ENCODE results near the gene TRAF1.
"Not testable (repeated sequence)": the region's sequence is repeated elsewhere in the genome, so short reads cannot be mapped to it uniquely, and the experiment has no call there.

Gene TRAF1

DNA sequence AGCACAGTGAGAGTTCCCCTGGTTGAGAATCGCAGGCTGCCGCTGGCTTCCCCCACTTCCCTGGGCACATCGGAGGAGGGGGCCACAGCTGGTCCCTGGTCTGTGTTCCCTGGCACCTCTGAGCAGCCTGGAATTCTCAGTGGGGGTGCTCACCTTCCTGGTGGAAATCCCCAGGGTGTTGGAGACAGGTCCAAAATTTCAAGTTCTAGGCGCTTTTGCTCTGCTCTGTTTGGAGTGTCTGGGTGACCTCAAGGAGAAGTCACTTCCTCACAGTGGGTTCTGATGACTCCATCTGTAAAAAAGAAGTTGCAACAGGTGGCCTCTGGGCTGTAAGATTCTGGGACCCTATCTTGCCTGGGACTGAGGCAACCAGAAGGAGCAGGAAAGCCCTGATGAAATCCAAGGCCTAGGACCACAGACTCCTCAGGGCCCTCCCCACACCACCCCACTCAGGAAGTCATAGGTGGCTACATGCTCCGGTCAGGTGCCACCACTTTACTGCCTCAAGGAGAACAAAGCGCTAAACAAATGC lies at the start of gene TRAF1:
Gene TRAF1 (minus strand): TSS at position 400 of the 532 bp plus-strand sequence. CDS start 721 bp downstream, outside the sequence.
- Histone ChIP-seq H3K27me3 (ENCODE audit: low read depth) (no peaks in the 10 kb centered on the region), H3K9me3 (no peaks in the 10 kb centered on the region; the same call in 1 of the 2 replicates), H3K4me3 (no peak within 1 kb of the TSS), H3K36me3 (replicated peaks) (no peaks in the 10 kb centered on the region), H3K4me1 (peaks cover 22% of the 10 kb centered on the region)
- no peak for DNase-seq (ENCODE audit: low spot score in 2 of 2)
- in situ Hi-C loops (cut with MboI; ENCODE audit: low sequenced_read_pairs), result loop anchor here (25.0 kb wide), 1 partner anchor 314 kb away; no protein-coding TSS in a partner anchor

- no peak for DNase-seq (ENCODE audit: low spot score in 2 of 2)
- Histone ChIP-seq H3K4me1 (no peaks in the 10 kb centered on the region), H3K36me3 (replicated peaks) (no peaks in the 10 kb centered on the region), H3K27me3 (ENCODE audit: low read depth) (no peaks in the 10 kb centered on the region), H3K9me3 (no peaks in the 10 kb centered on the region), H3K4me3 (no peak overlapping the region)
- in situ Hi-C loops (cut with MboI; ENCODE audit: low sequenced_read_pairs), result no loop called here
These were observed 48.3 kb upstream of the TRAF1 start for GRCh38 chr9:120974921-120975320.

- no peak for DNase-seq (ENCODE audit: low spot score in 2 of 2)
- Histone ChIP-seq H3K4me3 (no peak overlapping the region), H3K36me3 (replicated peaks) (no peaks in the 10 kb centered on the region), H3K27me3 (ENCODE audit: low read depth) (no peaks in the 10 kb centered on the region), H3K4me1 (no peaks in the 10 kb centered on the region), H3K9me3 (no peaks in the 10 kb centered on the region)
- in situ Hi-C loops (cut with MboI; ENCODE audit: low sequenced_read_pairs), result no loop called here
These were observed 47.6 kb upstream of the TRAF1 start for GRCh38 chr9:120974181-120974580.

DNA sequence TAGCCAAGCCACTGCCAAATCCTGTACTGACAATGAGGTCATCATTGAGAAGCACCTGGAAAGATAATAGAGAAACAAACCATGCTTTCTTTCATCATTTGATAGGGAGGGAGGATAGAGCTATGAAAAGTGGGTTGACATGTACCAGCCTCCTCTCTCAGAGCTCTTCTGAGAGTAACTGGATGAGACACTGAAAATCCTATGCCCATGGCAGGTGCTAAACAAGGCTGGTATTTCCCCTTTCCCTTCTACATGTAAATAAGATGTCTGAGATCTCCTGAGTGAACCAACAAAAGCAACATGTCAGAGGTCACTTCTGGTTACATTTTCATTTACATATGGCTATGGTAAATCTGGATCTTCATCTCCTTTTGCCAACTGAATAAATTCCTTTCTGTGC lies 45.3 kb upstream of the TRAF1 start:
- no peak for DNase-seq (ENCODE audit: low spot score in 2 of 2)
- H3K36me3 ChIP-seq (replicated peaks), result no peaks in the 10 kb centered on the region
- in situ Hi-C loops (cut with MboI; ENCODE audit: low sequenced_read_pairs), result no loop called here
- H3K4me1 ChIP-seq, result no peaks in the 10 kb centered on the region
- H3K4me3 ChIP-seq, result no peak overlapping the region
- no peaks in the 10 kb centered on the region for H3K9me3 ChIP-seq
- no peaks in the 10 kb centered on the region for H3K27me3 ChIP-seq (ENCODE audit: low read depth)

DNA sequence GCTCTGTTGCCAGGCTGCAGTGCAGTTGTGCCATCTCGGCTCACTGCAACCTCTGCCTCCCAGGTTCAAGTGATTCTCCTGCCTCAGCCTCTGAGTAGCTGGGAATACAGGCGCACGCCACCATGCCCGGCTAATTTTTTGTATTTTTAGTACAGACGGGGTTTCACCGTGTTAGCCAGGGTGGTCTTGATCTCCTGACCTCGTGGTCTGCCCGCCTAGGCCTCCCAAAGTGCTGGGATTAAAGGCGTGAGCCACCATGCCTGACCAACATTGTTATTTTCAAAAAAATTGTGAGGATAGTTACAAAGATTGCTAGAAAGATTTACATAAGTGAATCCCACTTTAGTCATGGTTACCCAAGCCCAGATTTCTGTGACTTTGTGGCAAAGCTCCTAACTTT lies 44.9 kb upstream of the TRAF1 start:
- H3K4me1 ChIP-seq; in situ Hi-C loops (cut with MboI; ENCODE audit: low sequenced_read_pairs); DNase-seq (ENCODE audit: low spot score in 2 of 2); H3K4me3 ChIP-seq; H3K27me3 ChIP-seq (ENCODE audit: low read depth); H3K9me3 ChIP-seq; H3K36me3 ChIP-seq (replicated peaks): not testable (repeated sequence)

GRCh38 chr9:120970244-120970643 lies 43.6 kb upstream of the TRAF1 start:
- Histone ChIP-seq H3K9me3 (no peaks in the 10 kb centered on the region), H3K27me3 (ENCODE audit: low read depth) (no peaks in the 10 kb centered on the region), H3K4me3 (no peak overlapping the region), H3K36me3 (replicated peaks) (no peaks in the 10 kb centered on the region), H3K4me1 (peaks cover 9% of the 10 kb centered on the region)
- no peak for DNase-seq (ENCODE audit: low spot score in 2 of 2)
- in situ Hi-C loops (cut with MboI; ENCODE audit: low sequenced_read_pairs), result no loop called here

DNA sequence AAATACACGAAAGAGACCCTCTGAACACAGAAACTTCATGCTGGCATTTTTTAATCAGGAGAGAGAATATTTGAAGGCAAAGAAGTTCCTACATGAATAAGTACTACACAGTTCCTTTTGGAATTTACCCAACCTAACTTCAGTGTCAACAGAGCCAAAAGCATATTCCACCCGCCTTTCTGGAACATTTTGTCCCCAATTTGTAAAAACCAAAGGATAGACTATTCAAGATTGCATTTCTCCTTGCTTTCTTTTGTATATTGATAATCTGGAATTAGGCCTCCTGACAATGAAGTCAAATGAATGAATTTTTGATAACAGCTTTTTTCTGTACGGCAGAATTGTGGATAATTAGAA lies 39.4 kb upstream of the TRAF1 start:
- Histone ChIP-seq H3K4me1 (peaks cover 9% of the 10 kb centered on the region), H3K9me3 (no peaks in the 10 kb centered on the region), H3K36me3 (replicated peaks) (no peaks in the 10 kb centered on the region), H3K4me3 (no peak overlapping the region), H3K27me3 (ENCODE audit: low read depth) (no peaks in the 10 kb centered on the region)
- in situ Hi-C loops (cut with MboI; ENCODE audit: low sequenced_read_pairs), result no loop called here
- no peak for DNase-seq (ENCODE audit: low spot score in 2 of 2)

GRCh38 chr9:120965344-120966012 lies 38.9 kb upstream of the TRAF1 start:
- in situ Hi-C loops (cut with MboI; ENCODE audit: low sequenced_read_pairs), result no loop called here
- no peaks in the 10 kb centered on the region for H3K36me3 ChIP-seq (replicated peaks)
- no peak overlapping the region for H3K4me3 ChIP-seq
- DNase-seq (ENCODE audit: low spot score in 2 of 2), result peak; percentile 82 to 95
- no peaks in the 10 kb centered on the region for H3K9me3 ChIP-seq
- no peaks in the 10 kb centered on the region for H3K27me3 ChIP-seq (ENCODE audit: low read depth)
- H3K4me1 ChIP-seq, result peaks cover 9% of the 10 kb centered on the region

DNA sequence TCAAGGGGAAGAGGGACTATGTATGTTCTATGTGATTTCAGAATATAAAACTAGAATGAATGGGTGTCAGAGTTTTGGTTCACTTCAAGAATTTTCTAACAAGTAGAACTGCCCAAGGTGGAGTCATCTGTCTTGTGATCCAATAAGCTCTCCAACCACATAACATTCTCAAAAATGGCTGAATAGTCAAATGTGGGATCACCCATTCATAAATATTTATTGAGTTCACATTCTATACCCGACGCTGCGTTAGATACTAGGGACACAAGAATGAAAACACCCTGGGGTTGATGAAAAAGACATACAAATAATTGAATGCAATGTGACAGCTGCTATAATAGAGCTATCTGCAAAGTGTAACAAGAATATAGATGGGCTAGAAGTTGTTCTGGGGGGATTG lies 35.3 kb upstream of the TRAF1 start:
- no peaks in the 10 kb centered on the region for H3K9me3 ChIP-seq
- no peaks in the 10 kb centered on the region for H3K27me3 ChIP-seq (ENCODE audit: low read depth)
- H3K4me1 ChIP-seq, result peaks cover 13% of the 10 kb centered on the region
- in situ Hi-C loops (cut with MboI; ENCODE audit: low sequenced_read_pairs), result no loop called here
- no peaks in the 10 kb centered on the region for H3K36me3 ChIP-seq (replicated peaks)
- no peak for DNase-seq (ENCODE audit: low spot score in 2 of 2)
- H3K4me3 ChIP-seq, result no peak overlapping the region

GRCh38 chr9:120960001-120960400 lies 33.4 kb upstream of the TRAF1 start:
- Histone ChIP-seq H3K27me3 (ENCODE audit: low read depth) (no peaks in the 10 kb centered on the region), H3K4me1 (peaks cover 4% of the 10 kb centered on the region), H3K4me3 (no peak overlapping the region), H3K36me3 (replicated peaks) (no peaks in the 10 kb centered on the region), H3K9me3 (no peaks in the 10 kb centered on the region)
- peak in 1 of 2 experiments; percentile 18 for DNase-seq (ENCODE audit: low spot score in 2 of 2)
- in situ Hi-C loops (cut with MboI; ENCODE audit: low sequenced_read_pairs), result no loop called here

GRCh38 chr9:120956862-120957261 lies 30.3 kb upstream of the TRAF1 start:
- Histone ChIP-seq H3K27me3 (ENCODE audit: low read depth) (no peaks in the 10 kb centered on the region), H3K4me1 (peaks cover 4% of the 10 kb centered on the region), H3K36me3 (replicated peaks) (no peaks in the 10 kb centered on the region), H3K4me3 (no peak overlapping the region), H3K9me3 (no peaks in the 10 kb centered on the region)
- in situ Hi-C loops (cut with MboI; ENCODE audit: low sequenced_read_pairs), result no loop called here
- DNase-seq (ENCODE audit: low spot score in 2 of 2), result no peak

DNA sequence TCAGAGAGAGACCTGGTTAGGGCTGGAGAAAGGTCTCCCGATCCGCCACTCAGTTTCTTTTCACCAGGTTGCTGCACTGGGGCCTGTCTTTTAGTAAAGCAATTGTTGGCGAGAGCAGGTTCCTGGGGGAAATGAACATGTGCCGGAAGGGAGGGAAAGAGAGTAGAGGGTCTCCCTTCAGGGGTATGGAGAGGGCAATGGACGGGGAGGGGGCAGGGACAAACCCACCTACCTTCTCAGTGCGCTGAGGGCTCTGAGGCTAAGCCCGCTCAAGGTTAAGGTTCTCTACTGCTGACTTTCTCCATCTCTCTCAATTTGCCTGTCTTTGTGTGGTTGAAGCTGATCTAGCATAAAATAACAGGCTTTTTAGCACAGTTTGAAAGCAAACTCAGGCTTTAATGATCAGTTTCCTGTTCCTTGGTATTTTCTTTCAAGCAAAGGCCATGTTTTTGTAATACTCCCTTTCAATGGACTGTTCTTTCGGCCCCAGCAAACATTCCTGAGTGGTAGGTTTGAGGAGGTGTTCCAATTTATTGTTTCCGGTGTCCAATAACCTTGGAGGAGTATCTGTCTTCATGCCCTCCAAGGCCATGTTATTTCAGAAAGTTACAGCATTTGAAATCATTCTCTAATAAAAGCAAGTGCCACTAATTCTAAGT lies 25.5 kb upstream of the TRAF1 start:
- in situ Hi-C loops (cut with MboI; ENCODE audit: low sequenced_read_pairs), result no loop called here
- Histone ChIP-seq H3K27me3 (ENCODE audit: low read depth) (no peaks in the 10 kb centered on the region), H3K4me3 (no peak overlapping the region), H3K36me3 (replicated peaks) (no peaks in the 10 kb centered on the region), H3K9me3 (no peaks in the 10 kb centered on the region), H3K4me1 (no peaks in the 10 kb centered on the region)
- no peak for DNase-seq (ENCODE audit: low spot score in 2 of 2)

DNA sequence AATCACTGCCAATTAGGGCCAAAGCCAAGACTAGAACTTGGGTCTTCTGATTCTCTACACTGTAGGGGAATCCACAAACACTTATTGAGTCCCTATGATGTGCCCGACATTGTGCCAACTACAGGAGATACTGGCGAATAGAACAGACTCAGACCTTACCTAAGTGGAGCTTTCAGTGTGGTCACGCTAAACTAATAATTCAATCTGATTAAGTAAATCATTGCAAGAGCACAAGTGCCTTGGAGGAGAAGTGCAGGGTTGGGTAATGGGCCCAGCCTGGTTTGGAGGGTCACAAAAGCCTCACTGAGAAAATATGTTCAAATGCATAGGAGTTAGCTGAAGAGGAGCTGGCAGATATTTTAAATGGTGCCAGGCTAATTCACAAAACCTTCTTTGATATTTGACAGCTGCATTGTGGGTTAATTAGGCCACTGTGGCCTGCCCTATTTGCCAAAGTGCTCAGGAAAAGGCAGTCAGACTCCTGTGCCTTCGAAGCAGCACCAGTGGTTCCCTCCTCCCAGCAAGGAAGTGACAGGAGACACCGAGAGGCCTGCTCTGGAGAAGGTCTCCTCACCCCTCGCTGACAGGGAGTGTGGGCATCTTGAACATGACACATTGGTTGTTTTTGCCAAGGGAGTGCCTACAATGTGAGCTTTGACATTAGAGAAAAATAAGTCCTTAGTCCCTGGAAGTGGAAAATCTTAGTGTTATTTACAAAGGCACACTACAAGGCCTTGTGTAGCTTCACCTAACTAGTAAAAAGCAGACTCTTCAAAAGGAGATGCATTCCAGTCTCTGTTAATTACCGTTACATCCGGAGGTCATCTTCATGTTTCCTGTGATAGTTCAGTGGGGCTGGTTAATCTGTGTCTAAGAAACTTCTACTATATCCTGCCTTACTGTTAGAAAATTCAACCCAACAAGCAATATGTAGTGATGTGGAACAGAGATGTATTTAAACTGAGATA lies 24.1 kb upstream of the TRAF1 start:
- H3K9me3 ChIP-seq, result no peaks in the 10 kb centered on the region
- no peaks in the 10 kb centered on the region for H3K27me3 ChIP-seq (ENCODE audit: low read depth)
- H3K36me3 ChIP-seq (replicated peaks), result no peaks in the 10 kb centered on the region
- no peak overlapping the region for H3K4me3 ChIP-seq
- no peak for DNase-seq (ENCODE audit: low spot score in 2 of 2)
- in situ Hi-C loops (cut with MboI; ENCODE audit: low sequenced_read_pairs), result no loop called here
- no peaks in the 10 kb centered on the region for H3K4me1 ChIP-seq
